Stimulated activated CD4-positive, alpha-beta T cell treated with anti-CD3 and anti-CD28 coated beads, Interleukin-1b, Interleukin-23, amount 100 ng/mL, for 1 hour (primary cell): ENCODE data around the gene GPATCH2.
"Not testable (repeated sequence)": the region's sequence is repeated elsewhere in the genome, so short reads cannot be mapped to it uniquely, and the experiment has no call there.

Experiments
- DNase-seq, 2 donors: peaks; one replicate each; pipeline ENCODE4 v3.0.0-alpha.2; 2020; ENCODE audit warnings: low read depth in 2 of 2

The GPATCH2 gene

DNA sequence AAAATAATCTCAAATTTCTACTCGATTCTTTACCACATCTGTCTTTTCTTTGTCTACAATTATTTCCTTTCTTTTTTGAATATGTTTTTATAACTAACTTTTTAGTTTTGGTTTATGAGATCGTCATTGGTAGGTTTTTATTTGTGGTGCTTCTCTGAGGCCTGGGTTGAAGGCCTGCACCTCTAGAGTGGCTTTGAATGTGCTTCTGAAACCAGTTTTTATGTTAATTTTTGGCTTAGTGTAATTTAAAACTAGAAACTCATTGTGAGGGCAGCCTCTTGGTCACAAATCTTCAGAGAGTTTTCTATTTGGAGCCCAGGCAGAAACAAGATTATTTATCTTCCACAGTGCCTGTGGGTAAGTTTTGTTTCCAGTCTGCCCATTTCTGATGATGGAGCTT, 187.0 kb downstream of the GPATCH2 start:
- no peak for DNase-seq

DNA sequence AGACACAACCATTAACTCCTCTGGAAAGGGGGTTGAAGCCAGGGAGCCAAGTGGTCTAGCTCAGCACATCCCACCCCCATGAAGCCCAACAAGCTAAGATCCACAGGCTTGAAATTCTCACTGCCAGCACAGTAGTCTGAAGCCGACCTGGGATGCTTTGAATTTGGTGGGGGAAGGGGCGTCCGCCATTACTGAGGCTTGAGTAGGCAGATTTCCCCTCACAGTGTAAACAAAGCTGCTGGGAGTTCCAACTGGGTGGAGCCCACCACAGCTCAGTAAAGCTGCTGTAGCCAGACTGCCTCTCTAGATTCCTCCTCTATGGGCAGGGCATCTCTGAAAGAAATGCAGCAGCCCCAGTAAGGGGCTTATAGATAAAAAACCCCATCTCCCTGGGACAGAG, 193.5 kb downstream of the GPATCH2 start:
- DNase-seq = no peak

DNA sequence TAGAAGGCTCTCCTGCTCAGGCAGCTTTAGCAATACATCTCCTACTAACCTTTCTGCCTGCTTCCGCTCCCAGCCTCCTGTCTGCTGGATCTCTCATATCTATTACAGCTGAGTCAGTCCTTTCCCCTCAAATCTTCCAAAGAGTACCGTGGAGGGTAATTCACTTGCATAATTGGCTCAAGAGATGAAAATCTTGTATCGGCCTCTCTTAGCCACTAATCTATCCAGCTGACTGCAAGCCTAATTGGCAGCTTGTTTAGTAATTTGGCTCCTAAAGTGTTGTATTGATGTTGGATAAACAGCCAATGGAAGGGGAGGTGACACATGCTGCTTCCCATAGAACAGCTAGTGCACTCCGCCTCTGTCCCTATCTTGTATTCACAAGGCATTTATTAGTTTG, 195.7 kb downstream of the GPATCH2 start:
- DNase-seq = no peak

DNA sequence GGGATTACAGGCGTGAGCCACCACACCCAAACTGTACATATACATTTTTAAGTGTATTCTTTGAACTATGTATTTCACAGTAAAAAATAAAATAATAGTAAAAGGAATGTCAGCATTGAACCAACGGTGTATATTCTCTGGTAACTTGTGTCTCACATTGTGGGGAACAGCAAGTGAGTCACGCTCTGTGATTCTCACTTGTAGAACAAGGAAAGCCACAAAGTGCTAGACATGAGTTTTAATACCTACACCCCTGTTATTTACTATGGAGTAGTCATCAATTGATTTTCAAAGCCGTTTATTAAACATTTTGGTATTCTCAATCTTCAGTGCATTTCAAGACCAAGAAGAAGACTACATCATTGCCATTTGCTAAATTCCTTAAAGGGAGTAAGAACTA, 197.2 kb downstream of the GPATCH2 start:
- DNase-seq = no peak

DNA sequence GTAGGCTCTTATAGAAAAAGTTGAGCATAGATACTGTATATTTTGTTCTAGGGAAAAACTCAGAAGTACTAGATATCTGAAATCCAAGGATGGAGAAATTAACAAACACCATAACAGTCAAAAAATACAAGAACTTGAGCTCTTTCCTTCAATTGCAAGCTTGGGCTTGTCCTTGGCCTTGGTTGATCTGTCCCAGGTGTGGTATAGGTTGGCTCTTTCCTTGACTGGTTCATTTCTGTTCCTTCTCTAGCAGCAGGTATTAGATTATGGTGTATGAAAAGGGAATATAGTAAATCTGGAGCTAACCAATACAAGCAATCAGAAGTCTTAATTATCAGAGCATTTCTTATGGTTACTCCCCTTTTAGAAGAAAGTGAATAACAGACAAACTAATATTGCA, 198.6 kb downstream of the GPATCH2 start:
- no peak for DNase-seq

DNA sequence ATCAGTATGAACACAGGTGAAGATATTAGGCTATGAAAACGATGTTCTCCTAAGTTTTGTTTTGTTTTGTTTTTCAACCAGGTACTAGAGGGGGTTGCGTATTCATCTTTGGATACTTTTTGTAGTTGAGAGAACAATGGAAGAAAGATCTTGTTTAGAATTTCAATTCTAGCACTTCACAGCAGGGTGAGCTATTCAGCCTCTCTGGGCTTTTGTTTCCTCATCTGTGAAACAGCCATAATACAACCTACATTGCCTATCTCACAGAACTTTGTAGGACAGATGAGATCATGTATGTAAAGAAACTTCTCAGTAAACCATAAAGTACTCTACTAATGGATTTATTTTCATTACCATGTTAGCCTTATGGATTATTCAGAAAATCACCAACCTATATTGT, 199.5 kb downstream of the GPATCH2 start:
- no peak for DNase-seq

DNA sequence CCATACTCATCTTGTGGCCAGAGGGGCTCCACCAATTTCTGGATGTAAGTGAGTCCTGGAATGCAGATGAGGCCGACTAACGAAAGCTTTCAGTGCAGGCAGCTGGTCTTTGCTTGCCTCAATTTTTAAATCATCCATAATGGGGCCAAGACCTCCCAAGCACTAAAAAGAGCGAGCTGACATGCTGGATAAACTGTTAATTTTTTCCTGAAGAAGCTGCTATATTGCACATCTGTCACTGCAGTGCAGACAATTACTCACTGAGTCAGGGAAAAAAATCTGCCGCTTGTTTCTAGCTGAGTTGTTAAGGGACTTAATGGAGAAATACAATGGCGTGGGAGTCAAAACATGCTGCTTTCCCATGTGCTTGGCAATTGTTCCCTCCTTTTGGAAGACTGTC, 205.5 kb downstream of the GPATCH2 start:
- DNase-seq = no peak

DNA sequence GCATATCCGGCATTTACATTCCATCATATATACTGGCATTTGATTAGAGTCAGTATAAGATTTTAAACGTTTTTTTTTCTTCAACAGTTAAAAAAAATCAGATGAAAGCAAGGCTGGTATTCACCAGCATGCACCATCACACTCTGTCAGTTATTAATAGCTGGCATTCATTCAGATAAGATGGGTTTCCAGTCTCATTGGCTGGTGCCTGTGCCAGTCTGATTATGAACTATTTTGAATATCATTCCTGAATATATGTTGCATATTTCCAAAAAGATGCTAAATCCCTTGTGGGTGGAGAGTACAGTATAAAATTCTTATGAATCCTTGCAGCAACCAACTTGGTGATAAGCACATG, 211.7 kb downstream of the GPATCH2 start:
- DNase-seq = no peak

DNA sequence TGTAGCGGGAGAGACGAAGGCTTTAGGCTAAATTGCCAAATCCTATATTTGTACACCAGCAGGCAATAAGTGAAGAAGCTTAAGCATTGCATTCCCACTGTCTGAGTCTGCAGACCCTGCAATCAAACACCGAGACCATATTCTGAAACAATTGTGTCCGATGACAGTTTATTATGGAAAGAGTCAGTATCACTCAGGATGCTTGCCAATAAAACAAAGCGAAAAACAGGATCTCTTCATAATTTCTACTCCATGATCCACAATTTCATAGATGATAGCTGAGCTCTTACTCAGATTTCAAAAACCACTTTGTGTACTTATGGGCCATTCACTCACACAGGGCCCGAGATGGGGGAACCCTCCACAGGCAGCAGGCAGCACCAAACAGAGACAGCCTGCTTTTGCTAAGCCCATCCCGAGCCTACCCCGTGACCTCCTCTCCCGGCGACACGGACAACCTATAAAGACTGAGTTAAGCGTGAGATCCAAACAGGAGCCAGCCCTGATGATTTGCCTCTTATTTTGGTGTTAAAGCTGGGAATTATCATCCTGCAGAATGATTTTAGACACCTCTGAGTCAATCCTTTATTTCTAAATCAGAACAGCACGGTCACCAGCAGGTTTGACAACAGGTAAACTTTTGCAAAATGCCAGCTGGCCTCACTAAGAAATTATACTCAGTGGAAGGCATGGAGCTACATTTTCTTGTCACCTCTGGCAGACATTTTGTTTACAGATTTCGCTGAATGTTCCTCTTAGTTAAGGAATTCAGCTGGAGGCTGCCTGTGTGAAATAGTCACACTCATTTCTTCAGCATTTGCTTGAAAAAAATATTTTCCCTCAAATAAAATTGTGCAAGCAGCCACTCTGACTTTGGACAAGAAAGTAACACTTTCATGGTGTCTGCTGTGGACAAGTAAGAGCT, 212.4 kb downstream of the GPATCH2 start:
- DNase-seq = no peak

DNA sequence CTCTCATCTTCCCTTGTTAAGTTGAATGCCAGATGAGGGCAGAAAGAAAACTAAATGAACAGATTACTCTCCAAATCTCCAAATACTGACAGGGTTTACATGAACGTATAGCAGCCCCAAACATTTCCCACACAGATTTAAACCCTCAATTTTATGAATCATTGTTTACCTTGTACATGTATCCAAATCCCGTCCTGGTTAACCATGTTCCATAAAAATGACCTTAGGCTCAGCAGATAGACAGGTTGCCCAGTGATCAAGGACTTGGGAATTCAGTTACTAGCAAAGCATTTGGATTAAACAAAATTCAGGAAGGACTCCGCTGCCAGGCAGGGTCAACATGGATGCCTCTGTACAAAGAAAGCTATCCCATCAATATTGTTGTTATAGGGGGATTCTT, 213.5 kb downstream of the GPATCH2 start:
- DNase-seq = no peak

DNA sequence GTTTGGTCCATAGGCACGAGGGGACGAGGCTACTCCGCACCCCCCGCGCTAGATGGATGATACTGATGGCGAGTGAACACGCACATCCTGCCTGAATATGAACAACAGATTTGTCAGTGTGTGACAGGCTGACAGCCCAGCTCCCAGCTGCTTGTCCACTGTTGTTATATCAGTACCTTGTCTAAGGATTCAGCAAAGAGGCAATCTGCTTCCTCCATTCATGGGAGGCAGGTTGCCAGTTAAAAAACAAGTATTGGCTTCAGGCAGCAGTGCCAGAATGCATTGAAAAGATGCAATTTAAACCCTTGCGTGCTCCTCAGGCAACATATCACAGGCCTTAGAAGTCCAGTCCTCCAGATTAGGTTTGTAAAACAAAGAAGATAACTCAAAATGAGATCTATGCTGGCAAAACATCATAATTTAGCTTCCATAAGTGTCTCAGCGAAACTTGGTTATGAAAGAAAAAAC, 223.3 kb downstream of the GPATCH2 start:
- no peak for DNase-seq

DNA sequence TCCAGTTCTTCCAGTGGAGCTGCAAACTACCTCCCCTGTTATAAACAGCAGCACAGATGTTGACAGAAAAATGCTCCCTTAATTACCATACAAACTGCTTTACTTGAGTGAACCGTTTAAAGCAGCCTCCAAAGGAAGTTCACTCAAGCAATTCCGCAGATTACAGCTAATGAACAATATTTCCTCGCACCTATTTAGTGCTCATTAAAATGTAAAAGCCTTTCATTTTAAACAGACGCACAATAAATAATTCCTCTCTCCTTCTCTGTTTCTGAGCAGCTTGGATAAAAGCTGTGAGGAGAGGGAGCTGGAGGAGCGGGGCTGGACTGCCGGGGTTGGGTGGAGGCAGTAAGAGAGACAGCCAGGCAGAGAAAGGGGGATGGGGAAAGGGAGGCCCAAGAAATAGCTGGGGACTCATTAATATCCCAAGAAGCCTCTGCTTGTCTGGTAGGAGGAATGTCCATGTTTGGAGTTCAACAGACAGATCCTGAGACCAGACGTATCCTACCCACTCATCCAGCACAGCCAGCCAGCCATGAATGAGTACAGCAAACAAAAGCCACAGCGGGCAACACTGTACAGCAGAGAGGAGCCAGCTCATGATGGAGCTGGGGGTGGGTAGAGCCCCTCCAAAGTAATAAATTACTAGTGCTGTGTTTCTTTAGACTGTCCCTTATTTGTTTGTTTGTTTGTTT, 227.7 kb downstream of the GPATCH2 start:
- no peak for DNase-seq

DNA sequence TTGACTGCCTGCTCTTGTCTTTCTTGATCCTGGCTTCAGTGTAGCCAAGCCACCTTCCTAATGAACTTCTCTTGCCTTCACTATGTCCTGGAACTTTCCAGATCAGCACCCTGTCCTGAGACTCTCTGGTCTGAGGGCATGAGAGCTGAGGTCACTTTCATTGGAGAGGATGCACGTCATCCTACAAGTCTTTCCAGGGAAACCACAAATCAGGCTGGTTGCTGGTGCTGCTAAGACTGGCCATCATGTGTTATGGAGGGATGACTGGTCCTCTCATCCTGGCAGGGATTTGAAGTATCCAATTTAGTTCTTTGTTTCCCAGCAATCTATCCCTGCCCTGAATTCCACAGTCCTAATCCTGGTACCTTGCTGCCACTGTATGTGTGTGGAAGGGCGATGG, 228.6 kb downstream of the GPATCH2 start:
- no peak for DNase-seq

DNA sequence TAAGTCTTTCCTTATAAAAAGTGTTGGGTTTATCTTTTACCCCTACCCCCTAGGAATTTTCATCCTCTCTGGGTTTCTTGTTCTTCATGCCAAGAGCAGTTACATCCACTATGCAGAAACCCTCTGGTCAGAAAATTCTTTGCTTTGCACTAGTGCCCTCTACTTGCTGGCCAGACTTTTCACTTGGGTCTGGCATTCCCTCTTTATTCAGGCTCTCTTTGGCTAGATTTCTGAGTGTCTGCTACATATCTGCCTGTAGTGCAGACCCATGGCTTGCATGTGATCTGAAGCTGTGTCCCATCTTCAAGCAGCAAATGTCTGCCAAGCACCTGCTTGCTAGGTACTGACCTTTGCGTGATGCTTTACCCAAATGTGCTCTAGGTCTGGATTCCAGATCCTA, 237.0 kb downstream of the GPATCH2 start:
- DNase-seq = no peak

DNA sequence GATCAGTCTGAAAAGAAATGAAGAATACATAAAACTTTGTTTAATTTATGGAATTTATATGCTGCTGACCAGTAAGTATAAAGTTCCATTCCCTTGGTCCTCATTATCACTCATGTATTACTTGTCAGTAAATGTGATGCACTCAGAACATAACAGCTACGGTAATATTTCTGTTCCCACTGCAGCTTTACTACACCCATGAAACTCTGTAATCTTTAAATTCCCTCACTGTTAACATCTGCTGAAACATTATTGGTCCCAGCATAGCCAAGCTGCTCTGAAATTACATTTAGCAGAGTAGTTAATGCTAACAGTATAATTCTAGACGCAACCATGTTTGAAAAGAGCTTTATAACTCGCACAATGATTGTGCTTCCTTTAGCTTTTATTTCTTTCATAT, 238.4 kb downstream of the GPATCH2 start:
- no peak for DNase-seq

DNA sequence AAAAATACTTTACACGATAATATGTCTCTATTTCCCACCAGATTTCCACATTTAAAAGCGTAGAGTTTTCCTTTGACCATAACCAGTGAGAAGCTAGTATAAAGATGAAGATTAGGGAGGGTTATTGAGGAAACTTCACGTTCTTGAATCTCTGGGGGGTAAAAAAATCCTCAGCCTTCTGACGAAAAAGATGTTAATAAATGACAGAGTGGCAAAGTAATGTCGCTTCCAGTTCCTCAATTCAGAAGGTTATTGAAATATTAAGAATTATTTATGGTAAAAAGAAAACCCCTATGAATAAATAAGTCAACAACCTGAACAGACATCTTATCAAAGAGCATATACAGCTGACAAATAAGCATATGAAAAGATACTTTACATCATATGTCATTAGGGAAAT, 241.0 kb downstream of the GPATCH2 start:
- DNase-seq = no peak

DNA sequence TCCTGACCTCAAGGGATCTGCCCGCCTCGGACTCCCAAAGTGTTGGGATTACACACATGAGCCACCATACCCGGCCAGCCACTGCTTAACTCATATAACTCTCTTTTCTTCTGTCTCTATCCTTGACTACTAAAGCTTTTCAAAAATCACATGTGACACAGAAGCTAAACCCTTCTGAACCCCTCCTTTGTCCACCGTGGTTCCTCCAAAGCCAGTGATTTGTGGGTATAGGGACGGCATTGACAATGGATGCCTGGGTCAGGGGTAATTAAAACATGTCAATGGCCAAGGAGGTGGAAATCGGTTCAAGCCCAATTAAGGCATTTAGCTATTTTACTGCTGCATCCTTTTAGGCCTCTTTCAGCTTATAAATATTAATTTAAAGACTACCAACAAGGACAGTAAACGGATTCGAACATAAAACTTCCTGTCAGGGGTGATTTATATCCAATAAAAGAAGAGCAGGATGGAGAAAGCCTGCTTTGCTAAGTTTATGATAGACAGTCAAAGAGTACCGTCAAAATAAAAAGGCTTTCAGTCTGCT, 242.3 kb downstream of the GPATCH2 start:
- no peak for DNase-seq

DNA sequence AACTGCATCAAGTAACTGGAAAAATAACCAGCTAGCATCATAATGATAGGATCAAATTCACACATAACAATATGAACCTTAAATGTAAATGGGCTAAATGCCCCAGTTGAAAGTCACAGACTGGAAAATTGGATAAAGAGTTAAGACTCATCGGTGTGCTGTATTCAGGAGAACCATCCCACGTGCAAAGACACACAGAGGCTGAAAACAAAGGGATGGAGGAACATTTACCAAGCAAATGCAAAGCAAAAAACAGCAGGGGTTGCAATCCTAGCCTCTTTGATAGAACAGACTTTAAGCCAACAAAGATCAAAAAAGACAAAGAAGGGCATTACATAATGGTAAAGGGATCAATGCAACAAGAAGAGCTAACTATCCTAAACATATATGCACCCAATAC, 249.1 kb downstream of the GPATCH2 start:
- DNase-seq = not testable (repeated sequence)

DNA sequence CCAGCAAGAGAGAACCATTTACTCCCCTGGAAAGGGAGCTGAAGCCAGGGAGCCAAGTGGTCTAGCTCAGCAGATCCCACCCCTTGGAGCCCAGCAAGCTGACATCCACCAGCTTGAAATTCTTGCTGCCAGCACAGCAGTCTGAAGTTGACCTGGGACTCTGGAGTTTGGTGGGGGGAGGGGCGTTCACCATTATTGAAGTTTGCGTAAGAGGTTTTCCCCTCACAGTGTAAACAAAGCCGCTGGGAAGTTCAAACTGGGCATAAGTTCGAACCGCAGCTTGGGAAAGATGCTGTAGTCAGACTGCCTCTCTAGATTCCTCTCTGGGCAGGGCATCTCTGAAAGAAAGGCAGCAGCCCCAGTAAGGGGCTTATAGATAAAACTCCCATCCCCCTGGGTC, 251.1 kb downstream of the GPATCH2 start:
- DNase-seq = not testable (repeated sequence)

DNA sequence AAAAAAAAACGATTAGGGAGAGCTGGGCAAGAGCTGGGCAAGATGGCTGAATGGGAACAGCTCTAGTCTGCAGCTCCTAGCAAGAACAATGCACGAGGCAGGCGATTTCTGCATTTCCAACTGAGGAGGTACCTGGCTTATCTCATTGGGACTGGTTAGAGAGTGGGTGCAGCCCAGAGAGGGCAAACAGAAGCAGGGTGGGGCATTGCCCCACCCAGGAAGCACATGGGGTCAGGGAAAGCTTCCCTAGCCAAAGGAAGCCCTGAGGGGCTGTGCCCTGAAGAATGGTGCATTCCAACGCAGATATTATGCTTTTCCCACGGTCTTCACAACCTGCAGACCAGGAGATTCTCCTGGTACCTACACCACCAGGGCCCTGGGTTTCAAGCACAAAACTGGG, 251.6 kb downstream of the GPATCH2 start:
- DNase-seq = no peak
